HG03432 (cell line): ENCODE measurements around the gene VPS52.
"Not testable (repeated sequence)": the region's sequence is repeated elsewhere in the genome, so short reads cannot be mapped to it uniquely, and the experiment has no call there.

Source experiments
- ATAC-seq: cut with Tn5 transposase; IDR thresholded peaks from one replicate; pipeline ENCODE4 v1.9.1; 2021; ENCODE audit warnings: mild to moderate bottlenecking, moderate library complexity; ENCODE audit not compliant: unreplicated experiment

Gene VPS52

DNA sequence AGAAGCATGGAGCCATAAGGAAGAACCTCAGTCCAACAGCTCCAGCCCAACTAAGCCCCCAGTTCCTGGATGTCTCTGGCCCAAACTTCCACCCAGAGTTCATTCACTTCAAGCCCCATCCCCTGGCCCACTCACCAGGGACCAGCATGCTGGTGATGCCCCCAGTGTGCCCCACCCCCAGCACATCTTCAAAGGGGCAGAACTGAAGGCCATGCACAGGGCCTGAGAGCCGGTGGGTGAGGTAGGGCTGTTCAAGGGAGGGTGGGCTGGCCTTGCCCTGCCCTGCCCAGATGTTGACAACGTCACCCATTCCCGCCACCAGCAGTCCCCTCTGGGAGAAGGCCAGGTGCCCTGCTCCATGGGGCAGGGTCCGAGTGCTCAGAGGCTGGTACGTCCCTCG lies 8.9 kb upstream of the VPS52 start:
- ATAC-seq = no peak

GRCh38 chr6:33279971-33280511 lies 8.4 kb upstream of the VPS52 start:
- no peak for ATAC-seq

- no peak for ATAC-seq
These were observed 7.6 kb upstream of the VPS52 start for GRCh38 chr6:33279257-33279695.

DNA sequence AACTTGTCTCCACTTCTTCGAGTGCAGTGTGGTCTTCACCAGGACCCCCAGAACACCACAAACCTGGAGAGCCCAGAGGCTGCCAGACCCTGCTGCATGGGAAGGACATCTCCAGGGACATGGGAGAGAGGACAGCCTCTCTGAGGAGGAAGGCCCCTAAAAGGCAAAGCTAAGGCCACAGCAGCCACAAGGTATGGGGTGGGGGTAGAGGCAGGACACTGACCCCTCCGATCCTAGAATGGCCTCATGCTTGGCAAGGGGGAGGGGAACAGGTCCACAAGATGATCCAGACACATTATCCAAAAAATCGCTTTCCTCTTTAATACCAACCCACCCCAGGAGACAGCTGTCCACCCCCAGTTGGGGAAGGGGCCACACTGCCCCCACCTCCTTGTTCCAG lies 7.1 kb upstream of the VPS52 start:
- ATAC-seq = no peak

GRCh38 chr6:33278392-33278741 lies 6.7 kb upstream of the VPS52 start:
- no peak for ATAC-seq

DNA sequence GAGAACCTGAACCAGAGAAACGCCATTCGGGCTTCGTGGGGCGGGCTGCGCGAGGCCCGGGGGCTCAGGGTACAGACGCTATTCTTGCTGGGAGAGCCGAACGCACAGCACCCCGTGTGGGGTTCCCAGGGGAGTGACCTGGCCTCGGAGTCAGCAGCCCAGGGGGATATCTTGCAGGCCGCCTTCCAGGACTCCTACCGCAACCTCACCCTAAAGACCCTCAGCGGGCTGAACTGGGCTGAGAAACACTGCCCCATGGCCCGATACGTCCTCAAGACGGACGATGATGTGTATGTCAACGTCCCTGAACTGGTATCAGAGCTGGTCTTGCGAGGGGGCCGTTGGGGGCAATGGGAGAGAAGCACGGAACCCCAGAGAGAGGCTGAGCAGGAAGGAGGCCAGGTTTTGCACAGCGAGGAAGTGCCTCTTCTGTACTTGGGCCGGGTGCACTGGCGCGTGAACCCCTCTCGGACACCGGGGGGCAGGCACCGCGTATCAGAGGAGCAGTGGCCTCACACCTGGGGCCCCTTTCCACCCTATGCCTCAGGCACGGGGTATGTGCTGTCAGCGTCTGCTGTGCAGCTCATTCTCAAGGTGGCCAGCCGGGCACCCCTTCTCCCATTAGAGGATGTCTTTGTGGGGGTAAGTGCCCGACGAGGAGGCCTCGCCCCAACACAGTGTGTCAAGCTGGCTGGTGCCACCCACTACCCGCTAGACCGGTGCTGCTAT lies 6.2 kb upstream of the VPS52 start:
- ATAC-seq = peak; percentile 10

- ATAC-seq = peak; percentile 66
These were observed 5.4 kb upstream of the VPS52 start, which contains the start of gene B3GALT4 for GRCh38 chr6:33276864-33277662. TSS of gene B3GALT4 (plus strand) at chr6:33277123. CDS start at chr6:33277420, 297 bp downstream.

GRCh38 chr6:33276581-33276863 lies 4.8 kb upstream of the VPS52 start:
- ATAC-seq = no peak

DNA sequence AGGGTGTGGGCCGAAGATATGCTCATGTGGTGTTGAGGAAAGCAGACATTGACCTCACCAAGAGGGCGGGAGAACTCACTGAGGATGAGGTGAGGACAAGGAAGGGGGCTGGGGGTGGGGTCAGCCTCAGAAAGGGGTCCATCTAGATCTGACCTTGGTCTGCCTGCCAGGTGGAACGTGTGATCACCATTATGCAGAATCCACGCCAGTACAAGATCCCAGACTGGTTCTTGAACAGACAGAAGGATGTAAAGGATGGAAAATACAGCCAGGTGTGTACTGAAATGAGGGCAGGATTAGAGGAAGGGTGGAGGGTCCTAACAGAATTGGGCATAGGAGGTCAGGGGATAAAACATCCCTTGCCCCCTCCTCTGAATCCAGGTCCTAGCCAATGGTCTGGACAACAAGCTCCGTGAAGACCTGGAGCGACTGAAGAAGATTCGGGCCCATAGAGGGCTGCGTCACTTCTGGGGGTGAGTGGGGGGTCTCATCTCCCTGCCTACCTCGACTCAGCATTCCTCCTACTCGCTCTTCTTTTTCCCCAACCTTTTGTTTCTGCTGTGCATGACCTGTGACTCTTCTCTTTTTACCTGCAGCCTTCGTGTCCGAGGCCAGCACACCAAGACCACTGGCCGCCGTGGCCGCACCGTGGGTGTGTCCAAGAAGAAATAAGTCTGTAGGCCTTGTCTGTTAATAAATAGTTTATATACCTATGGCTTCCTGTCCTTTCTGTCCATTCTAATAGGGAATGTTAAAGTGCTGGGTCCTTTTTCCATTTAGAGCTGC lies 4.3 kb upstream of the VPS52 start:
- not testable (repeated sequence) for ATAC-seq

GRCh38 chr6:33273924-33274902 lies 2.5 kb upstream of the VPS52 start:
- ATAC-seq = no peak

GRCh38 chr6:33273129-33273923 lies 1.6 kb upstream of the VPS52 start:
- ATAC-seq = no peak

DNA sequence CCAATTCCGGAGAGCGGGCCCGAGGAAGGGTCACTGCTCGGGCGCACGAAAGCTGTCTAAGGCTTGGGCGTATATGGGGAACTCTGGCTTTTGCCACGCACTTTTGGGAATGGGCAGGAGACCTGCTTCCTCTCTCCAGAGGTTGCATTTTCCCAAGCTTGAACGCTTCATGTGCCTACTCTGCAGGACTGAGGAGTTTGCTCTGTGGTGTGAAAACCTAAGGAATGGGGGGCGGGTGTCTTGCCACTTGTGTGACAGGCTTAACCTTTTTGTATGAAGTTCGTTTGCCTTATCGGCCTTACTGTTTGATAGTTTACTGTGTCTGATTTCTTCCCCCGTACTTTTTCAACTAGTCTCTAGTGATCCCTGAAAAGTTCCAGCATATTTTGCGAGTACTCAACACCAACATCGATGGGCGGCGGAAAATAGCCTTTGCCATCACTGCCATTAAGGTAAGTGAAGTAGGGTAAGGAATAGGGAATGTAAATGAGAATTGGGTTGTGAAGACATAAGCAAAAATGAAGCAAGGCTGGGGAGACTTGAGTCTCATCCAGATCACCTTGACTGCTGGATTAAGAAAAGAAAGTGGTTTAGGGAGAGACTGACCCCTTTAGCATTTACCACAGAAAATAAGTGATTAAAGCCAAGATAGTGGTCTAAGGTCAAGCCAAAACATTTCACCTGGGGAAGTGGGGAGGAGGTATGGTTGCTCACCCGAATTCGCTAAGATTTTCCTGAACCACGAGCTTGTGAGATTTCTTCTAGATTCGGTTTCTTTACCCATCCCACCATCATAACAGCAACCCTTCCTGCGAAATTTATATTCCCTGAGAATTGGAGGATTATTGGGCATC lies 826 bp upstream of the VPS52 start:
- peak; percentile 16 for ATAC-seq

DNA sequence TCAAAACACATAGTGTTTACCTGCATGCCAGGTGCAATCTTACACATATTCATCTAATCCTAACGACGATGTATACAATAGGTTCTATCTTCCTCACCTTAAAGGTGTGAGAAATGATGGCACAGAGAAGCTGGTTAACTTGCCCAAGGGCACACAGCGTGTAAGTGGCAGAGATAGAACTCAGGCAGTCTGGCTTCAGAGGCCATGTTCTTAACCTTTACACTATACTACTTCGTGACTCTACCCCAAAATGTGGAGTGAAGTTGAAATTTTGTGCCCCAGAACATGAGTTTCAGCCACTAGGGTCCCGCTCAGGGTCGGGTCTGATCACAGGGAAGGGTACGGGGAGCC lies 584 bp downstream of the VPS52 start:
- ATAC-seq = peak; percentile 4

GRCh38 chr6:33264015-33264414 lies 7.7 kb downstream of the VPS52 start:
- no peak for ATAC-seq

GRCh38 chr6:33262490-33262889 lies 9.2 kb downstream of the VPS52 start:
- ATAC-seq = not testable (repeated sequence)

- no peak for ATAC-seq
These were observed 12.6 kb downstream of the VPS52 start for GRCh38 chr6:33259032-33259431.

GRCh38 chr6:33254591-33254990 lies 17.1 kb downstream of the VPS52 start:
- ATAC-seq = no peak

- ATAC-seq = no peak
These were observed 18.9 kb downstream of the VPS52 start for GRCh38 chr6:33252759-33253158.
